ENCODE data around the gene LMO3. TPM values are rescaled to one million over a fixed set of nuclear protein-coding genes. Genes with fewer than 3 reads are reported as not detected.

LMO3 gene
- total RNA-seq, 1 donor from 2014 or later = 1.6 TPM

GRCh38 chr12:16586350-16587109, 19.4 kb downstream of the LMO3 start:
- H3K4me3 Mint-ChIP-seq (ENCODE audit: unreplicated experiment) = no peak overlapping the region
- H3K4me1 Mint-ChIP-seq (ENCODE audit: unreplicated experiment) = no peaks in the 10 kb centered on the region
- TF ChIP-seq CTCF (IDR thresholded peaks at IDR 0.05) = no peak
- H3K27me3 Mint-ChIP-seq (ENCODE audit: unreplicated experiment) = peaks cover 5% of the 10 kb centered on the region
- no peak overlapping the region for H3K27ac Mint-ChIP-seq (ENCODE audit: unreplicated experiment)
- no peaks in the 10 kb centered on the region for H3K36me3 Mint-ChIP-seq (ENCODE audit: unreplicated experiment)
- DNase-seq (ENCODE audit: extremely low spot score, unreplicated experiment) = no peak
- H3K9me3 Mint-ChIP-seq (ENCODE audit: unreplicated experiment) = no peaks in the 10 kb centered on the region

GRCh38 chr12:16585781-16586180, 20.2 kb downstream of the LMO3 start:
- no peak overlapping the region for H3K4me3 Mint-ChIP-seq (ENCODE audit: unreplicated experiment)
- H3K9me3 Mint-ChIP-seq (ENCODE audit: unreplicated experiment) = no peaks in the 10 kb centered on the region
- TF ChIP-seq CTCF (IDR thresholded peaks at IDR 0.05) = no peak
- H3K4me1 Mint-ChIP-seq (ENCODE audit: unreplicated experiment) = no peaks in the 10 kb centered on the region
- H3K27ac Mint-ChIP-seq (ENCODE audit: unreplicated experiment) = no peak overlapping the region
- H3K36me3 Mint-ChIP-seq (ENCODE audit: unreplicated experiment) = no peaks in the 10 kb centered on the region
- no peaks in the 10 kb centered on the region for H3K27me3 Mint-ChIP-seq (ENCODE audit: unreplicated experiment)
- DNase-seq (ENCODE audit: extremely low spot score, unreplicated experiment) = no peak

GRCh38 chr12:16583969-16584745, 21.8 kb downstream of the LMO3 start:
- Mint-ChIP-seq H3K36me3 (ENCODE audit: unreplicated experiment) (no peaks in the 10 kb centered on the region), H3K9me3 (ENCODE audit: unreplicated experiment) (no peaks in the 10 kb centered on the region), H3K4me3 (ENCODE audit: unreplicated experiment) (no peak overlapping the region), H3K27ac (ENCODE audit: unreplicated experiment) (no peak overlapping the region), H3K4me1 (ENCODE audit: unreplicated experiment) (no peaks in the 10 kb centered on the region), H3K27me3 (ENCODE audit: unreplicated experiment) (no peaks in the 10 kb centered on the region)
- no peak for TF ChIP-seq CTCF (IDR thresholded peaks at IDR 0.05)
- no peak for DNase-seq (ENCODE audit: extremely low spot score, unreplicated experiment)

- Mint-ChIP-seq H3K4me3 (ENCODE audit: unreplicated experiment) (no peak overlapping the region), H3K36me3 (ENCODE audit: unreplicated experiment) (no peaks in the 10 kb centered on the region), H3K27me3 (ENCODE audit: unreplicated experiment) (no peaks in the 10 kb centered on the region), H3K9me3 (ENCODE audit: unreplicated experiment) (no peaks in the 10 kb centered on the region), H3K4me1 (ENCODE audit: unreplicated experiment) (no peaks in the 10 kb centered on the region), H3K27ac (ENCODE audit: unreplicated experiment) (no peak overlapping the region)
- TF ChIP-seq CTCF (IDR thresholded peaks at IDR 0.05) = no peak
- no peak for DNase-seq (ENCODE audit: extremely low spot score, unreplicated experiment)
Observed at GRCh38 chr12:16581416-16581815, 24.5 kb downstream of the LMO3 start.

GRCh38 chr12:16579041-16579440, 26.9 kb downstream of the LMO3 start:
- no peaks in the 10 kb centered on the region for H3K4me1 Mint-ChIP-seq (ENCODE audit: unreplicated experiment)
- no peak overlapping the region for H3K4me3 Mint-ChIP-seq (ENCODE audit: unreplicated experiment)

More at GRCh38 chr12:16579041-16579440, 26.9 kb downstream of the LMO3 start:
- no peak for DNase-seq (ENCODE audit: extremely low spot score, unreplicated experiment)
- Mint-ChIP-seq H3K27ac (ENCODE audit: unreplicated experiment) (no peak overlapping the region), H3K36me3 (ENCODE audit: unreplicated experiment) (no peaks in the 10 kb centered on the region), H3K9me3 (ENCODE audit: unreplicated experiment) (no peaks in the 10 kb centered on the region), H3K27me3 (ENCODE audit: unreplicated experiment) (peaks cover 2% of the 10 kb centered on the region)
- no peak for TF ChIP-seq CTCF (IDR thresholded peaks at IDR 0.05)

All from osteocyte (in vitro differentiated cells).